ENCODE measurements around the gene TMEM121.

- no peak for TF ChIP-seq GATA2 (IDR thresholded peaks at IDR 0.05; ENCODE audit: low read depth, low read length)
- no peak for TF ChIP-seq GATA3 (IDR thresholded peaks at IDR 0.05; ENCODE audit: low read depth, low read length)
These were observed 50.2 kb downstream of the TMEM121 start for GRCh38 chr14:105576525-105577088.
